ENCODE data around the gene SLC27A6.

SLC27A6 gene

GRCh38 chr5:128956164-128956563, 9.1 kb upstream of the SLC27A6 start:
- no peak for TF ChIP-seq BCL11B (tag by site-specific recombination; IDR thresholded peaks at IDR 0.05; ENCODE audit: low read depth)
- TF ChIP-seq GFI1B (tag by site-specific recombination; IDR thresholded peaks at IDR 0.05) = no peak
- no peak for TF ChIP-seq ZNF155 (tag by site-specific recombination; IDR thresholded peaks at IDR 0.05)
- TF ChIP-seq ZNF843 (tag by site-specific recombination; IDR thresholded peaks at IDR 0.05) = no peak
- TF ChIP-seq ZNF175 (tag by site-specific recombination; IDR thresholded peaks at IDR 0.05) = no peak
- TF ChIP-seq INSM2 (tag by site-specific recombination; IDR thresholded peaks at IDR 0.05) = no peak
- TF ChIP-seq ZNF23 (tag by site-specific recombination; IDR thresholded peaks at IDR 0.05; ENCODE audit: borderline replicate concordance) = no peak
- no peak for TF ChIP-seq ZNF335 (tag by site-specific recombination; conservative IDR thresholded peaks at IDR 0.05)
- TF ChIP-seq OSR2 (tag by site-specific recombination; IDR thresholded peaks at IDR 0.05) = no peak
- no peak for TF ChIP-seq ZNF560 (tag by site-specific recombination; IDR thresholded peaks at IDR 0.05; ENCODE audit: borderline replicate concordance)
- no peak for TF ChIP-seq ZNF169 (tag by site-specific recombination; IDR thresholded peaks at IDR 0.05)
- TF ChIP-seq SCRT1 (tag by site-specific recombination; IDR thresholded peaks at IDR 0.05; ENCODE audit: borderline replicate concordance) = no peak
- TF ChIP-seq GLI4 (tag by site-specific recombination; IDR thresholded peaks at IDR 0.05) = no peak
- TF ChIP-seq ZXDB (tag by site-specific recombination; IDR thresholded peaks at IDR 0.05) = no peak
- TF ChIP-seq ZBTB49 (tag by site-specific recombination; IDR thresholded peaks at IDR 0.05; ENCODE audit: low read depth) = no peak
- TF ChIP-seq ZEB2 (tag by site-specific recombination; IDR thresholded peaks at IDR 0.05) = no peak
- no peak for TF ChIP-seq KLF16 (tag by site-specific recombination; IDR thresholded peaks at IDR 0.05)
- no peak for TF ChIP-seq ZNF510 (tag by site-specific recombination; IDR thresholded peaks at IDR 0.05; ENCODE audit: insufficient replicate concordance)
- no peak for TF ChIP-seq ZNF274 (IDR thresholded peaks at IDR 0.05; ENCODE audit: low read length)
- no peak for TF ChIP-seq ZNF274 (tag by site-specific recombination; IDR thresholded peaks at IDR 0.05; ENCODE audit: borderline replicate concordance)
- TF ChIP-seq MYNN (tag by site-specific recombination; IDR thresholded peaks at IDR 0.05; ENCODE audit: borderline replicate concordance) = no peak
- Histone ChIP-seq H3K4me3 (ENCODE audit: low read depth, low read length) (no peak overlapping the region), H3K4me1 (ENCODE audit: control insufficient read depth, insufficient read depth, low read length) (no peaks in the 10 kb centered on the region), H3K27ac (ENCODE audit: extremely low read depth, low read depth, low read length) (no peak overlapping the region), H3K9me3 (ENCODE audit: control insufficient read depth, insufficient read depth, low read depth, low read length) (no peaks in the 10 kb centered on the region), H3K36me3 (ENCODE audit: control insufficient read depth in 2 of 2, insufficient read depth in 1 of 2, low read length in 2 of 2) (no peaks in the 10 kb centered on the region)
- CTCF ChIA-PET = interaction anchor here (0.6 to 0.7 kb wide), 3 partner anchors 141 to 1382 kb away, joined by 3 read pairs; no protein-coding TSS in a partner anchor
- POLR2A ChIA-PET = no interaction called here

- POLR2A ChIA-PET = interaction anchor here (0.6 kb wide), 1 partner anchor 825 kb away, joined by 3 read pairs; no protein-coding TSS in a partner anchor
- no peaks in the 10 kb centered on the region for H3K9me3 ChIP-seq (ENCODE audit: control insufficient read depth, insufficient read depth, low read depth, low read length)
- H3K27ac ChIP-seq (ENCODE audit: extremely low read depth, low read depth, low read length) = no peak overlapping the region
- H3K36me3 ChIP-seq (ENCODE audit: control insufficient read depth in 2 of 2, insufficient read depth in 1 of 2, low read length in 2 of 2) = no peaks in the 10 kb centered on the region
- CTCF ChIA-PET = no interaction called here
- H3K4me1 ChIP-seq (ENCODE audit: control insufficient read depth, insufficient read depth, low read length) = no peaks in the 10 kb centered on the region
- TF ChIP-seq PATZ1 (tag by site-specific recombination; IDR thresholded peaks at IDR 0.05) (no peak), WT1 (tag by site-specific recombination; IDR thresholded peaks at IDR 0.05) (no peak), ZNF473 (tag by site-specific recombination; IDR thresholded peaks at IDR 0.05) (no peak), ZNF391 (tag by site-specific recombination; IDR thresholded peaks at IDR 0.05; ENCODE audit: borderline replicate concordance, low read depth) (no peak), SCRT2 (tag by site-specific recombination; IDR thresholded peaks at IDR 0.05) (no peak), ZNF660 (tag by site-specific recombination; IDR thresholded peaks at IDR 0.05) (no peak), ZNF404 (tag by site-specific recombination; IDR thresholded peaks at IDR 0.05) (no peak), REPIN1 (tag by site-specific recombination; IDR thresholded peaks at IDR 0.05; ENCODE audit: low read depth) (no peak), ZNF239 (tag by site-specific recombination; IDR thresholded peaks at IDR 0.05) (no peak), ZNF174 (tag by site-specific recombination; IDR thresholded peaks at IDR 0.05) (no peak)
- no peak overlapping the region for H3K4me3 ChIP-seq (ENCODE audit: low read depth, low read length)
These were observed 3.1 kb upstream of the SLC27A6 start for GRCh38 chr5:128962211-128962610.

Measured in HEK293 (cell line).